ENCODE measurements around the gene UMODL1. TPM values are rescaled to one million over a fixed set of nuclear protein-coding genes. Genes with fewer than 3 reads are reported as not detected.

UMODL1 gene
- total and polyA plus RNA-seq, 2 experiments from 2014 or later = 0.15 to 0.47 TPM

GRCh38 chr21:42111811-42112210 is 40.7 kb downstream of the UMODL1 start:
- Histone ChIP-seq H3K27me3 (no peaks in the 10 kb centered on the region), H3K4me3 (no peak overlapping the region), H3K4me2 (no peak overlapping the region), H3K36me3 (replicated peaks; ENCODE audit: insufficient read depth, low read depth) (no peaks in the 10 kb centered on the region), H3K27ac (no peak overlapping the region), H3K4me1 (ENCODE audit: insufficient read depth) (no peaks in the 10 kb centered on the region), H4K20me1 (ENCODE audit: insufficient read depth, poor library complexity, severe bottlenecking) (no peaks in the 10 kb centered on the region), H3K9me2 (replicated peaks; ENCODE audit: insufficient read depth) (no peaks in the 10 kb centered on the region), H3K9me3 (ENCODE audit: low read depth) (no peaks in the 10 kb centered on the region), H2AFZ (no peak overlapping the region), H3K79me2 (no peaks in the 10 kb centered on the region)
- 90% methylated on average over 10 of the region's 10 CpGs for WGBS (ENCODE audit: low lambda C conversion rate, missing lambda C conversion rate)
- no peak for TF ChIP-seq CTCF (IDR thresholded peaks at IDR 0.05; ENCODE audit: poor library complexity)
- no peak for TF ChIP-seq EZH2 (IDR thresholded peaks at IDR 0.05; ENCODE audit: borderline replicate concordance)
- TF ChIP-seq EZH2phosphoT487 (IDR thresholded peaks at IDR 0.05; ENCODE audit: low read depth, severe bottlenecking, unreplicated experiment) = no peak
- DNase-seq (ENCODE audit: low spot score) = no peak

- no peaks in the 10 kb centered on the region for H3K9me2 ChIP-seq (replicated peaks; ENCODE audit: insufficient read depth)
- H3K4me3 ChIP-seq = no peak overlapping the region
- H3K79me2 ChIP-seq = no peaks in the 10 kb centered on the region
- no peaks in the 10 kb centered on the region for H3K27me3 ChIP-seq
- TF ChIP-seq EZH2phosphoT487 (IDR thresholded peaks at IDR 0.05; ENCODE audit: low read depth, severe bottlenecking, unreplicated experiment) (no peak), EZH2 (IDR thresholded peaks at IDR 0.05; ENCODE audit: borderline replicate concordance) (no peak), CTCF (IDR thresholded peaks at IDR 0.05; ENCODE audit: poor library complexity) (no peak)
- no peak overlapping the region for H2AFZ ChIP-seq
- no peak overlapping the region for H3K4me2 ChIP-seq
- no peaks in the 10 kb centered on the region for H3K4me1 ChIP-seq (ENCODE audit: insufficient read depth)
- H3K36me3 ChIP-seq (replicated peaks; ENCODE audit: insufficient read depth, low read depth) = no peaks in the 10 kb centered on the region
- H3K27ac ChIP-seq = no peak overlapping the region
- WGBS (ENCODE audit: low lambda C conversion rate, missing lambda C conversion rate) = 92% methylated on average over 1 of the region's 1 CpG
- DNase-seq (ENCODE audit: low spot score) = no peak
- no peaks in the 10 kb centered on the region for H4K20me1 ChIP-seq (ENCODE audit: insufficient read depth, poor library complexity, severe bottlenecking)
- no peaks in the 10 kb centered on the region for H3K9me3 ChIP-seq (ENCODE audit: low read depth)
Measured at GRCh38 chr21:42112238-42112637, 41.1 kb downstream of the UMODL1 start.

- Histone ChIP-seq H3K9me3 (ENCODE audit: low read depth) (no peaks in the 10 kb centered on the region), H3K4me1 (ENCODE audit: insufficient read depth) (no peaks in the 10 kb centered on the region), H3K27me3 (peaks cover under 1% of the 10 kb centered on the region), H4K20me1 (ENCODE audit: insufficient read depth, poor library complexity, severe bottlenecking) (no peaks in the 10 kb centered on the region), H3K79me2 (no peaks in the 10 kb centered on the region), H3K27ac (no peak overlapping the region), H3K4me2 (no peak overlapping the region), H3K4me3 (no peak overlapping the region), H3K9me2 (replicated peaks; ENCODE audit: insufficient read depth) (no peaks in the 10 kb centered on the region), H2AFZ (no peak overlapping the region), H3K36me3 (replicated peaks; ENCODE audit: insufficient read depth, low read depth) (no peaks in the 10 kb centered on the region)
- TF ChIP-seq EZH2 (IDR thresholded peaks at IDR 0.05; ENCODE audit: borderline replicate concordance) (no peak), CTCF (IDR thresholded peaks at IDR 0.05; ENCODE audit: poor library complexity) (no peak), EZH2phosphoT487 (IDR thresholded peaks at IDR 0.05; ENCODE audit: low read depth, severe bottlenecking, unreplicated experiment) (no peak)
- 63% methylated on average over 4 of the region's 4 CpGs for WGBS (ENCODE audit: low lambda C conversion rate, missing lambda C conversion rate)
- DNase-seq (ENCODE audit: low spot score) = peak; percentile 54
Measured at GRCh38 chr21:42112857-42113256, 41.7 kb downstream of the UMODL1 start.

GRCh38 chr21:42113926-42114409 is 42.9 kb downstream of the UMODL1 start:
- Histone ChIP-seq H4K20me1 (ENCODE audit: insufficient read depth, poor library complexity, severe bottlenecking) (no peaks in the 10 kb centered on the region), H3K27me3 (peaks cover 5% of the 10 kb centered on the region), H3K27ac (no peak overlapping the region), H3K79me2 (no peaks in the 10 kb centered on the region), H3K4me3 (no peak overlapping the region), H3K9me3 (ENCODE audit: low read depth) (no peaks in the 10 kb centered on the region), H3K4me2 (no peak overlapping the region), H3K9me2 (replicated peaks; ENCODE audit: insufficient read depth) (no peaks in the 10 kb centered on the region), H2AFZ (no peak overlapping the region), H3K4me1 (ENCODE audit: insufficient read depth) (no peaks in the 10 kb centered on the region), H3K36me3 (replicated peaks; ENCODE audit: insufficient read depth, low read depth) (no peaks in the 10 kb centered on the region)
- 92% methylated on average over 13 of the region's 13 CpGs for WGBS (ENCODE audit: low lambda C conversion rate, missing lambda C conversion rate)
- TF ChIP-seq EZH2phosphoT487 (IDR thresholded peaks at IDR 0.05; ENCODE audit: low read depth, severe bottlenecking, unreplicated experiment) (no peak), EZH2 (IDR thresholded peaks at IDR 0.05; ENCODE audit: borderline replicate concordance) (no peak), CTCF (IDR thresholded peaks at IDR 0.05; ENCODE audit: poor library complexity) (no peak)
- no peak for DNase-seq (ENCODE audit: low spot score)
